ENCODE results near the gene PSMG2. TPM values are rescaled to one million over a fixed set of nuclear protein-coding genes. Genes with fewer than 3 reads are reported as not detected.
A peak's percentile ranks its signal among the peaks of the same experiment; 100 is the strongest.
"Not testable (repeated sequence)": the region's sequence is repeated elsewhere in the genome, so short reads cannot be mapped to it uniquely, and the experiment has no call there.

PSMG2 gene
- total RNA-seq, 1 donor from 2014 or later = 73.0 TPM

- not testable (repeated sequence) for DNase-seq (ENCODE audit: low spot score)
Observed at GRCh38 chr18:12758566-12758965, 55.7 kb downstream of the PSMG2 start.

GRCh38 chr18:12765126-12765525 is 62.3 kb downstream of the PSMG2 start:
- no peak for DNase-seq (ENCODE audit: low spot score)

DNA sequence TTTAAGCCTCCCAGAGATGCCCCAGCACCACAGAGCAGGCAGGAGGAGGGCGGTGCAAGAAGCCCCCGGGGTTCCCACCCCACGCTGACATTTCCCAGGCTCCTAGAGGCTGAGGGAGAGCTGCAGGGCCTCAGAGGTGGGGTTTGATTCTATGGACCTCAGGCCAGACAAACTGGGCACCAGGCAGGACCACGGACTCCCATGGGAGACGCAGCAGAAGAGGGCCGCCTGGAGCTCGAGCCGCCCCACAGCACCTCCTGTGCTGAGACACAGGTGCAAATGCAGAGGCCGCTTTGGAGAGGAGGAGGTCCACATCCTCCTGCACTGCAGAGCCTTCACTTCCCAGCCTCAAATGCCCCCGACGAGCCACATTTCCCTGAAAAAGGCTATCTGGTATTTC is 62.7 kb downstream of the PSMG2 start:
- peak; percentile 73 for DNase-seq (ENCODE audit: low spot score)

DNA sequence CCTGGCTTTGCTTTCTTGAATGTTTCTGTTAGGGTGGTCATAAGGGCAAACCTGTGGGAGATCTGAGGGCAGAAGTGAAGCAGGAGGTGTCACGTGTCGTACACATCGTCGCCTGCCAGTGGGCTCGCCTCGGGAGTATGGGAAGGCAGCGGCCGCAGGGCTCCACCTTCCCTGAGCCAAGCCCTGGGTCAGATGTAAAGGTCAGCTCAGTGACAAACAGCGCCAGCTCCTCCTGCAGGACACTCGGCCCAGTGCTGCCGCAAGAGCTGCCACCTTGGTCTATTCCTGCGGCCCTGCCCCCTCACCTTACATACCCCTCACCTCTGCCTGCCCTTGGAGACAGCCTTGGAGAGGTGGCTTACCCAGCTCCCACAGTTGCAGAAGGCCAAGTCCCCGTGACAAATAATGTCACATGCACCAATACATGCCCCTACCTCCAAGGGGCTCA is 64.2 kb downstream of the PSMG2 start:
- peak; percentile 47 for DNase-seq (ENCODE audit: low spot score)

GRCh38 chr18:12767580-12768155 is 64.8 kb downstream of the PSMG2 start:
- DNase-seq (ENCODE audit: low spot score) = peak; percentile 35

GRCh38 chr18:12768625-12769024 is 65.8 kb downstream of the PSMG2 start:
- DNase-seq (ENCODE audit: low spot score) = peak; percentile 14

- peak; percentile 65 for DNase-seq (ENCODE audit: low spot score)
Observed at GRCh38 chr18:12769136-12769535, 66.3 kb downstream of the PSMG2 start.

- DNase-seq (ENCODE audit: low spot score) = peak; percentile 68
Observed at GRCh38 chr18:12769644-12770440, 67.0 kb downstream of the PSMG2 start.

GRCh38 chr18:12770469-12771219 is 67.8 kb downstream of the PSMG2 start:
- peak; percentile 47 for DNase-seq (ENCODE audit: low spot score)

DNA sequence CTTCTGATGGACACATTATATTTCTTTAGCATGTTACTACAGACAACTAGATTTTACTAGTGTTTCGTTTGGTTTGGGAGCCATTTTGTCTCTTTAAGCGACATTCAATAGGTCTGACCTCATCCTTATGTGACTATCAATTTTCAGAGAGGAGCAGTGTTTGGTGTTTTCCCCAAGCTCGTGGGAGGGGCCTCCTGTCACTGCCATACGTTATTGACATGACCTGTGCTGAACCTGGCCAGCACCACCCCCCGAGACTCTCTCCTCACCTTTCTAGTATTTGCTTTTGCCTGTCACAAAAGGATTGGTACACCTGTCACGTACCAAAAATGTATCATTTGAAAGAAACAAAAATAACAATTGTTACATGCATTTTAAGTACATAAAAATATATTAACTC is 69.3 kb downstream of the PSMG2 start:
- peak; percentile 24 for DNase-seq (ENCODE audit: low spot score)

DNA sequence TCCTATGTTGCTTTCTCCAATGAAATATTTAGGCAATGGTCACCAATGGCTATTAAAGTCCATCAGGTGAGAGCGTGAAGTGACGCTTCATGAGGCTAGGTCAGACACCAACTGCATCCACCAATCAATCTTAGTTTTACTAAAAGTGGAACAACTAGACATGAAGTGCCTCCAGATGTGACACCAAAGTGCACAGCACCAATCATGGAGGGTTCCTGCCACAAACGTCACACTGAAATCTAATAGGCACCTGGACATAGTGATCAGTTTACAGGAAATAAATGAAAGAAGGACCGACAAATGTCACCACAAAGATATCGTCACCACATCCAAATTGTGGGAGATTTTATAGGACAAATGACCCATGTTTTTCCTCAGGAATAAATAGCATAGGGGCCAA is 70.5 kb downstream of the PSMG2 start:
- DNase-seq (ENCODE audit: low spot score) = peak; percentile 37

DNA sequence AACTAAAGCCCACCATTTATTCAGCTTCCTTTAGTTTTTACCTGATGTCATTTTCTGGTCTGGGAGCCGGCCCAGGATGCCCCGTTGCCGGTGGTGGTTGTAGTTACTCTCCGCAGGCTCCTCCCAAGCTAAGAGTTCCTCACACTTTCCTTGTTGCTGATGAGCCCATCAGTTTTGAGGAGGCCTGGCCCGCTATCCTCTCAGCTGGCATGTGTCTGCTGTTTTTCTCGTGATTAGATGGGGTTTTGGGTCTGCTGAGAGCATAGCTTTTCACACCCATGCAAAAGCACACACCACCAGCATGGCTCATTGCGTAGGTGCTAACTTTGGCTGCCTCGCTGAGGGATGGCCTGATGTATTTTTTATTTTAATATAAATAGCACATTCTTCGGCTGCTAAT is 72.1 kb downstream of the PSMG2 start:
- DNase-seq (ENCODE audit: low spot score) = peak; percentile 45

Other genes starting within 250 kb of the PSMG2 start
- 39.8 TPM for gene SPIRE1, start 44.9 kb upstream of the PSMG2 start, total RNA-seq
- 8.2 TPM for gene CEP76, start 319 bp upstream of the PSMG2 start, total RNA-seq
- gene PTPN2, start 181.2 kb downstream of the PSMG2 start, total RNA-seq = 33.8 TPM
- gene SEH1L, start 245.0 kb downstream of the PSMG2 start, total RNA-seq = 57.0 TPM

Data from mesenteric fat pad (tissue), 1 donor.